SKM-1 treated with dmso at 0.1 percent for 144 hours (cell line): ENCODE results near the gene PPP1R15B.

Experiments
- DNase-seq: peaks from one replicate; lab custom pipeline; 2025; ENCODE audit not compliant: unreplicated experiment; lab: John Stamatoyannopoulos, UW

The PPP1R15B gene

DNA sequence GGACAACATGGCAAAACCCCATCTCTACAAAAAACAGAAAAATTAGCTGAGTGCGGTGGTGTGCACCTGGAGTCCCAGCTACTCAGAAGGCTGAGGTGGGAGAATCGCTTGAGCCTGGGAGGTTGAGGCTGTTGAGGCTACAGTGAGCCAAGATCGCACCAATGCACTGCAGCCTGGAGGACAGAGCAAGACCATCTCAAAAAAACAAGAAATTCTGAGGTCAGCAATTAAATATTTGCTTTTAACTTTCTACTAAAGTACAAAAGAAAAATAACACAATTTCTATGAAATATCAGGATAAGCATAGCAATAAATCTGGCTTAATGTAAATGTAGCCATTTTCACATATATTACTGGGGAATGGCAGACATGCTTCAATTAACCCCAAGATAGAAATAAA is 9.9 kb downstream of the PPP1R15B start:
- no peak for DNase-seq

GRCh38 chr1:204400882-204401510 is 10.6 kb downstream of the PPP1R15B start:
- no peak for DNase-seq

- DNase-seq, result peak; percentile 85
Measured at GRCh38 chr1:204398197-204399125, 13.2 kb downstream of the PPP1R15B start.

- no peak for DNase-seq
Measured at GRCh38 chr1:204396015-204396583, 15.5 kb downstream of the PPP1R15B start.

GRCh38 chr1:204391629-204392028 is 20.0 kb downstream of the PPP1R15B start:
- DNase-seq, result no peak

GRCh38 chr1:204390751-204391466 is 20.7 kb downstream of the PPP1R15B start:
- no peak for DNase-seq

DNA sequence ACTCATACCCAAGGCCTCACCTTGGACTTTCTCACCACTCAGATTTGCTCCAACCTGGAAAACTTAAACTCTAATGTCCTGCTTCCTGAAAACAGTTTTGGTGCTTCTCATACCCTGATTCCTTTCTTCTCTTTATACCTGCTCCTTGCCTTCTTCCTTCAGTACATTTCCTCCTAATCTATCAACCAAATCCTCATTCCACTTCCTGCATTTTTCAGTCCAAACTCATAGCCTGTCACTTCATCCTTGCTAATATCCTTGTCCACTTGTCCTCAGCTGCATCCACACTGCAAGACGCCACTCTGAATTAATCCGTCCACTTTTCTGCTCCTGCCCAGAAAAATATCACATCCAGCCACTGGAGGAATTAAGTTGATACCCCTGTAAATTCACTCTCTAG is 25.9 kb downstream of the PPP1R15B start:
- no peak for DNase-seq

DNA sequence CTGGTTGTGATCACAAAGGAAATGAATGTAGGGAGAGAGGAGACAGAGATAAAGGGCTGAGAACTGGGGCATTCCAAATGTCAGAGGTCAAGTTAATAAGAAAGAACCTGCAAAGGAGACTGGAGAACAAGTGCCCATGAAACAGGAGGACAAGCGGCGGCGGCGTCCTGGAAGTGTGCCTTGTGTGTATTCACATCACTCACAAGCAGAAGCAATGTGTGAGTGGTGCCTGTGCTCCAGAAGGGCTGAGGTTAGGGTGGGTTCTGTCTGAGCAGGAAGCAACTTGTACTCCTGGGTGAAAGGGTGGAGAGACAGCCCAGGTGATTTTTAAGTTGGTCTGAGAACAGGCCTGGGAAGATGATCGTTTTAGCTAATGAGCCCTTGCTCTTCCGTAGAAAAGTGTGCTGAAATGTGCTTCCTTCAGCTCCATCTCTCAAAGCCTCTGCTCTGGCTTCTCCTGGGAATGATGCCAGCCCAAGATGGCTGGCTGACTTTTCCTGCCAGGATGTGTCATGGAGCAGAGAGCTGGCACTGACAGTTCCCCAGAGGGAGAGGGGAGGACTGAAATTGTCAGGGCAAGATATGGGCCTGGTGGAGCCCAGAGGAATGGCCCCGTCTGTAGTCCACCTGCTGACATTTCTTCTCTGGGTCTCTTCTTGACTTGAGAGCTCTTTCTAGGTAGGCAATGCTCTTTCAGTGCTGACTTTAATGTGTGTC is 26.8 kb downstream of the PPP1R15B start:
- no peak for DNase-seq

DNA sequence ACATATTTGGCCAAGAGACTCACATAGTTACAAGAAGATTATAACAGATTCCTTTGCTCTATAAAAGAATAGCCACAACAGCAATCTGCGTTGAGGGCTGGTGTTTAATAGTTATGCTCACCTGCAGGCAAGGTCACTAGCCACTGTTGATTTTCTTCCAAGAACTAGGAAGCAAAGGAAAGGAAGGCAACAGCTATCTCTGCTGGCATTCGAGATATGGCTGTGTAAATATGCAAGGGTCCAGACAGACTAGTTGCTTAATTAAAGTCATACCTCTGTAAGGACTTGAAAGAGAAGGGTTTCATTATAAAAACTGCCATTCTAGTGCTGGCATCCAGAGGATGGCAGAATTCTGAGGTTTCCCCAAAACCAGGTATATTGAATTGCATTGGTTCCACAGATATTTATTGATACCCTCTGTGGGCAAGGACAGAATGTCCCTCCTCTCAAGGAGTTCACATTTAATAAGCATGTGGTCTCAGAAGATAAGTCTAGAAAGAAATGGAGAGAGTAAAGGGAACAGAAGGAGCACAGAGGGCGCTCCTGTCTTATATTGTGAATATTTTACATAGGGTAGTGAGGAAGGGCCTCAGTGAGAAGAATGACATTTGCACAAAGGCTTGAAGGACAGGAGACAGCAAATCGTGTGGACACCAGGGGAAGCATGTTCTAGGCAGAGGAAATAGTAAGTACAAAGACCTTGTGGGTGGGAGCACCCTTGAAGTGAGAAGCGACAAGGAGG is 28.3 kb downstream of the PPP1R15B start:
- DNase-seq, result no peak

DNA sequence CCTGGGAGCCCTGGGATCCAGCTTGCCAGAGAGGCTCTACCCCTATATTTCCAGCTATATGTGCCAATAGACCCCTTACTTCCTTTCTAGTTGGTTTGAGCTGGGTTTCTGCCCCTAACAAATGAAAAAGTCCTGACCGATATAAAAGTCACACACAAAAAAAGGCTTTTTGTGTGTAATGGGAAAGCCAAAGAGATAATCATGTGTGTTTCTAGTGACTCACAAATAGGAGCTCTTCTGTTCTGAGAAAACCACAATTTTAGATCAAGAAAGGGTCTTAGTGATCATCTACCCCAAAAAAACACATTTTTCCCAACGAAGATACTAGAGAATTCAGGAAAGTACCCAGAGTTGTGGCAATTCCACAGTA is 28.9 kb downstream of the PPP1R15B start:
- DNase-seq, result no peak

GRCh38 chr1:204380293-204380831 is 31.3 kb downstream of the PPP1R15B start:
- no peak for DNase-seq

GRCh38 chr1:204377800-204378668 is 33.6 kb downstream of the PPP1R15B start:
- peak; percentile 95 for DNase-seq

DNA sequence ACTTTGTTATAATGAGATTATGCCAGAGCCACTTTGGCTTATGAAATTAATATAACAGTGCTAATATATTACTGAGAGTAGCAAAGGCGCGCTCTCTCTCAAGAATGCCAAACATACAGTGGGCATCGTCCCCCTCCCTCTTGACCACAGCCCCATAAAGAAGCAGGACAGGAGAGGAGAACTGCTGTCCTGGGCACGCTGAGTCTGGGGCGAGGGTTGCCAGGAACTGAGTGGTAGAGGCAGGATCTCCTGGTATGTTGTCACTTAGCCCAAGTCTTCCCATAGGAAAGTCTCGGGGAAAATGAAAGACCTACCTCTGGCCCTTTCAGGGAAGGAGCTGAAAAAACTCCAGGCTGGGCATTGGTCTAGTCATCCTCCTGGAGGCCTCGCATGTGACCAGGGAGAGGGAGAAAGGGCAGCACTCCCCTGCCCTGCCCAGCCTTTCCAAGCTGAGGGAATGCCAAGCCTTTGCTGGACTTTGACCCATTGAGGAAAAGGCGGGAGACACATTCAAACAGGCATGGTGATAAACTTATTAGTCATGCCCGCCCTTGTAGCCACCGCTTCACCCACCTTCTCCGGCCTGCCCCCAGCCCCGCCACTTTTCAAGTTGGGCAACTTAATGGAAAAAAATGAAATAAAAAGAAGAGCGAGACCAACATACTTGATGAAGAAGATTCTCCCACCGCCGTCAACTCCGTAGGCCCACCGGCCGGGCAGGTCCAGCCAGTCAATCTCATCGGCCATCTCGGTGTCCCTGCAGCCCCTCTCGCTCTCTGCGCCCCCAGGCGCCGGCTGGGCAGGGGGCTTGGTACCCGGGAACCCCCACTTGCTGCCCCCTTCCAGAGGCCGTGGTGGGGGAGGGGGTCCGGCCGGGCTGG is 34.5 kb downstream of the PPP1R15B start:
- DNase-seq, result no peak

DNA sequence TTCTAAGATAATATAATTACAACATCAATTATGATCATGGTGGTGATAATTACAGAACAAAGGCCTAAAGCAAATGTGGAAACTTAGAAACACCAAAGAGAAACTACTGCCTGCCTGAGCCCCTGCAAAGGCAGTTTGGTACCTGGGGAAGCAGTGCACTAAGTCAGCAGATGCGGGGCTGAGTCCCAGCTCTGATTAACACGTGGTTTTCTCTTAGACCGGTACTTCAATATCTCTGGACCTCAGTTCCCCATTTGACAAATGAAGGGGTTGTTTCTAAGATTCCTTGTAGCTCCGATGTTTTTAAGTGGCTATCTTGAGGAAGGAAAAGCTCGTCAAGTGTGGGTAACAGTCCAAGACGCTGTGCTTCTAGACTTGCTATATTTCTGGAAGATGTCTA is 35.2 kb downstream of the PPP1R15B start:
- peak; percentile 34 for DNase-seq

DNA sequence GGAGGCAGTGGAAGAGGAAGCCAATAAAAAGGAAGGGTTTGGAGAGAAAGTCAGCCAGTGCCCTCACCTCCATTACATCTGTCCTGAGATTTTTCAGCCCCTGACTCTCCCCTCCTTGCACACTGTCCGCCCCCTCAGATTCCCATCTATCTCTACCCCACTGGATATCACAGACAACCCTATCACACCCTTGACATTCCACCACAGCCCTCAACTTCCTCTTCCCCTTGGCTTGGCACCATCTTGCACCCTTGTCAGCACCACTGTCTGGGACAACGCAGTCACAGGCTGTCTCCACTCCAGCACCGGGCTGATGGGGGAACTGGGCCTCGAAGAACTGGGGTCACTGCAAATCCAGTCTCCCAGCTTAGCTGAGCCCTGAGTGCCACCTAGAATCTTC is 37.7 kb downstream of the PPP1R15B start:
- no peak for DNase-seq

GRCh38 chr1:204370176-204370575 is 41.4 kb downstream of the PPP1R15B start:
- DNase-seq, result no peak

- DNase-seq, result no peak
Measured at GRCh38 chr1:204368996-204369726, 42.5 kb downstream of the PPP1R15B start.
